ENCODE measurements around the gene EDEM1.

GRCh38 chr3:5251196-5251583 is 63.7 kb downstream of the EDEM1 start:
- TF ChIP-seq CTCF (IDR thresholded peaks at IDR 0.05) (no peak), NR1H2 (CRISPR knock-in tag; IDR thresholded peaks at IDR 0.05) (no peak), RORB (CRISPR knock-in tag; IDR thresholded peaks at IDR 0.05) (no peak), MAX (CRISPR knock-in tag; IDR thresholded peaks at IDR 0.05) (no peak), CREM (CRISPR knock-in tag; IDR thresholded peaks at IDR 0.05) (no peak), RELA (CRISPR knock-in tag; IDR thresholded peaks at IDR 0.05; ENCODE audit: borderline replicate concordance) (no peak)
- TF ChIP-seq, protein P1, sequence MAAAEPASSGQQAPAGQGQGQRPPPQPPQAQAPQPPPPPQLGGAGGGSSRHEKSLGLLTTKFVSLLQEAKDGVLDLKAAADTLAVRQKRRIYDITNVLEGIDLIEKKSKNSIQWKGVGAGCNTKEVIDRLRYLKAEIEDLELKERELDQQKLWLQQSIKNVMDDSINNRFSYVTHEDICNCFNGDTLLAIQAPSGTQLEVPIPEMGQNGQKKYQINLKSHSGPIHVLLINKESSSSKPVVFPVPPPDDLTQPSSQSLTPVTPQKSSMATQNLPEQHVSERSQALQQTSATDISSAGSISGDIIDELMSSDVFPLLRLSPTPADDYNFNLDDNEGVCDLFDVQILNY (CRISPR knock-in tag; IDR thresholded peaks at IDR 0.05): no peak
- TF ChIP-seq, protein P2, sequence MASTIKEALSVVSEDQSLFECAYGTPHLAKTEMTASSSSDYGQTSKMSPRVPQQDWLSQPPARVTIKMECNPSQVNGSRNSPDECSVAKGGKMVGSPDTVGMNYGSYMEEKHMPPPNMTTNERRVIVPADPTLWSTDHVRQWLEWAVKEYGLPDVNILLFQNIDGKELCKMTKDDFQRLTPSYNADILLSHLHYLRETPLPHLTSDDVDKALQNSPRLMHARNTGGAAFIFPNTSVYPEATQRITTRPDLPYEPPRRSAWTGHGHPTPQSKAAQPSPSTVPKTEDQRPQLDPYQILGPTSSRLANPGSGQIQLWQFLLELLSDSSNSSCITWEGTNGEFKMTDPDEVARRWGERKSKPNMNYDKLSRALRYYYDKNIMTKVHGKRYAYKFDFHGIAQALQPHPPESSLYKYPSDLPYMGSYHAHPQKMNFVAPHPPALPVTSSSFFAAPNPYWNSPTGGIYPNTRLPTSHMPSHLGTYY (CRISPR knock-in tag; IDR thresholded peaks at IDR 0.05): no peak

All from WTC11 (cell line).